Measurements from ENCODE around the gene TREM2.

TREM2 gene

GRCh38 chr6:41167173-41167963, 4.5 kb upstream of the TREM2 start:
- no peak overlapping the region for H3K27ac ChIP-seq (ENCODE audit: low read depth, low read length)
- no peaks in the 10 kb centered on the region for H3K36me3 ChIP-seq (ENCODE audit: insufficient read depth, low read length)
- H2AFZ ChIP-seq (ENCODE audit: low read length, unreplicated experiment) = no peak overlapping the region
- no peaks in the 10 kb centered on the region for H3K4me1 ChIP-seq (ENCODE audit: control insufficient read depth, insufficient read depth, low read length, unreplicated experiment)
- H3K4me3 ChIP-seq (ENCODE audit: low read depth, low read length) = no peak overlapping the region
- peaks cover 54% of the 10 kb centered on the region for H3K27me3 ChIP-seq (ENCODE audit: insufficient read depth, low read length)
- no peaks in the 10 kb centered on the region for H3K79me2 ChIP-seq (ENCODE audit: control insufficient read depth, insufficient read depth, low read length, unreplicated experiment)

GRCh38 chr6:41164551-41165120, 1.7 kb upstream of the TREM2 start:
- Histone ChIP-seq H3K27ac (ENCODE audit: low read depth, low read length) (no peak overlapping the region), H3K4me1 (ENCODE audit: control insufficient read depth, insufficient read depth, low read length, unreplicated experiment) (no peaks in the 10 kb centered on the region), H3K36me3 (ENCODE audit: insufficient read depth, low read length) (no peaks in the 10 kb centered on the region), H2AFZ (ENCODE audit: low read length, unreplicated experiment) (no peak overlapping the region), H3K4me3 (ENCODE audit: low read depth, low read length) (no peak overlapping the region), H3K79me2 (ENCODE audit: control insufficient read depth, insufficient read depth, low read length, unreplicated experiment) (no peaks in the 10 kb centered on the region), H3K27me3 (ENCODE audit: insufficient read depth, low read length) (peaks cover 50% of the 10 kb centered on the region)

- no peaks in the 10 kb centered on the region for H3K36me3 ChIP-seq (ENCODE audit: insufficient read depth, low read length)
- H3K79me2 ChIP-seq (ENCODE audit: control insufficient read depth, insufficient read depth, low read length, unreplicated experiment) = no peaks in the 10 kb centered on the region
- no peaks in the 10 kb centered on the region for H3K4me1 ChIP-seq (ENCODE audit: control insufficient read depth, insufficient read depth, low read length, unreplicated experiment)
- no peak overlapping the region for H3K4me3 ChIP-seq (ENCODE audit: low read depth, low read length)
- H2AFZ ChIP-seq (ENCODE audit: low read length, unreplicated experiment) = no peak overlapping the region
- H3K27ac ChIP-seq (ENCODE audit: low read depth, low read length) = no peak overlapping the region
- H3K27me3 ChIP-seq (ENCODE audit: insufficient read depth, low read length) = peaks cover 52% of the 10 kb centered on the region
Observed at GRCh38 chr6:41163419-41163717, 452 bp upstream of the TREM2 start.

DNA sequence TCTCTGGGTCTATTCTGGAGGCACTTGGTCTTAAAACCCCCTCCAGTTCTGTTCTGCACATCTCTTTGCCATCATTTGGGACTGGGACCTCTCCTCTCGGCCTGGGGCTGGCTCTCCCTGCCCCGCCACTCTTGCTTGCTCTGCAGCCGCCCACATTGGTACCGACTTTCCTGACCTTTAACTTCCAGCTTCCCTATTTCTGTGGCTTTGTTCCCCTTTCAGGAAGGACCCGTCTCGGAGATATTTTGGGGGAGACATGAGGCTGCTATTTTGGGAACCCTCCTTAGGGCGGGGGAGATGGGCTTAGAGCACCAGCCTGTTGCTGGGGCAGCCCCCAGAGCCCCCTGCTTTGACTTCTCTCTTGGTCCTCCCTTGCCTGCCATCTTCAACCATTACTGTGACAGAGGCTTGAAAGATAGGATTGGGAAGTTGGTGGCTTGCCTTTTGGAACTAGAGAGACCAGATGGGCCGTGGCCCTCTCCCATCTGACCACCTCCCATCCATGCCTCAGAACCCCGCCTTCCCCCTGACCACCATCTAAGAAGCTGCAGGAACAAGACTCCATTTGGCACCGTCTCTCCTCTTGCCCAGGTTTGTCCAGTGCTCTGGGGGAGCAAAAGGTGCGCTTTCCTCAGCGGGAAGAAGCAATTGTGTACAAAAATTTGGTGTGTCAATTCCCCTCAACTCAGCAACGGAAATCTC, 914 bp downstream of the TREM2 start:
- no peak overlapping the region for H3K4me3 ChIP-seq (ENCODE audit: low read depth, low read length)
- no peaks in the 10 kb centered on the region for H3K36me3 ChIP-seq (ENCODE audit: insufficient read depth, low read length)
- peaks cover 65% of the 10 kb centered on the region for H3K27me3 ChIP-seq (ENCODE audit: insufficient read depth, low read length)
- no peaks in the 10 kb centered on the region for H3K79me2 ChIP-seq (ENCODE audit: control insufficient read depth, insufficient read depth, low read length, unreplicated experiment)
- H3K4me1 ChIP-seq (ENCODE audit: control insufficient read depth, insufficient read depth, low read length, unreplicated experiment) = no peaks in the 10 kb centered on the region
- no peak overlapping the region for H3K27ac ChIP-seq (ENCODE audit: low read depth, low read length)
- no peak overlapping the region for H2AFZ ChIP-seq (ENCODE audit: low read length, unreplicated experiment)

GRCh38 chr6:41161380-41161779, 1.5 kb downstream of the TREM2 start:
- Histone ChIP-seq H3K36me3 (ENCODE audit: insufficient read depth, low read length) (no peaks in the 10 kb centered on the region), H3K27ac (ENCODE audit: low read depth, low read length) (no peak overlapping the region), H3K4me1 (ENCODE audit: control insufficient read depth, insufficient read depth, low read length, unreplicated experiment) (no peaks in the 10 kb centered on the region), H3K79me2 (ENCODE audit: control insufficient read depth, insufficient read depth, low read length, unreplicated experiment) (no peaks in the 10 kb centered on the region), H3K4me3 (ENCODE audit: low read depth, low read length) (no peak overlapping the region), H2AFZ (ENCODE audit: low read length, unreplicated experiment) (no peak overlapping the region), H3K27me3 (ENCODE audit: insufficient read depth, low read length) (peaks cover 65% of the 10 kb centered on the region)

DNA sequence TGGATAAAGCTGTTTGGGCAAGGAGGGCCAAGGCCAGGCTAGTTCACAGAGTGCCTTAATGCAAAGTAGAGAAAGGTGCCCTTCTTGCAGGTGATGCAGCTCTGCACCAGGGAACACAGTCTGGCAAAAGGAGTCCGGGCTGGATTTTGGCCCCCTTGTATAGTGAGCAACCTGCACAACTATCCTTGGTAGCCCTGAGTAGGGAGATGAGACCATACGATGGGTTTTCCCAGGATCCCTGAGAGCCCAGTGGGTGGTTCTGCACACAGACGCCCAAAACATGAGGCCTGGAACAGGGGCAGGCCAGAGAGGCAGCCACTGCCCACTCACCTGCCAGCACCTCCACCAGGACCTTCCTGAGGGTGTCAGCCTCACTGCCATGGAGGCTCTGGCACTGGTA, 2.0 kb downstream of the TREM2 start:
- no peak overlapping the region for H3K27ac ChIP-seq (ENCODE audit: low read depth, low read length)
- H3K27me3 ChIP-seq (ENCODE audit: insufficient read depth, low read length) = peaks cover 62% of the 10 kb centered on the region
- no peak overlapping the region for H2AFZ ChIP-seq (ENCODE audit: low read length, unreplicated experiment)
- no peaks in the 10 kb centered on the region for H3K36me3 ChIP-seq (ENCODE audit: insufficient read depth, low read length)
- no peaks in the 10 kb centered on the region for H3K4me1 ChIP-seq (ENCODE audit: control insufficient read depth, insufficient read depth, low read length, unreplicated experiment)
- H3K79me2 ChIP-seq (ENCODE audit: control insufficient read depth, insufficient read depth, low read length, unreplicated experiment) = no peaks in the 10 kb centered on the region
- no peak overlapping the region for H3K4me3 ChIP-seq (ENCODE audit: low read depth, low read length)

DNA sequence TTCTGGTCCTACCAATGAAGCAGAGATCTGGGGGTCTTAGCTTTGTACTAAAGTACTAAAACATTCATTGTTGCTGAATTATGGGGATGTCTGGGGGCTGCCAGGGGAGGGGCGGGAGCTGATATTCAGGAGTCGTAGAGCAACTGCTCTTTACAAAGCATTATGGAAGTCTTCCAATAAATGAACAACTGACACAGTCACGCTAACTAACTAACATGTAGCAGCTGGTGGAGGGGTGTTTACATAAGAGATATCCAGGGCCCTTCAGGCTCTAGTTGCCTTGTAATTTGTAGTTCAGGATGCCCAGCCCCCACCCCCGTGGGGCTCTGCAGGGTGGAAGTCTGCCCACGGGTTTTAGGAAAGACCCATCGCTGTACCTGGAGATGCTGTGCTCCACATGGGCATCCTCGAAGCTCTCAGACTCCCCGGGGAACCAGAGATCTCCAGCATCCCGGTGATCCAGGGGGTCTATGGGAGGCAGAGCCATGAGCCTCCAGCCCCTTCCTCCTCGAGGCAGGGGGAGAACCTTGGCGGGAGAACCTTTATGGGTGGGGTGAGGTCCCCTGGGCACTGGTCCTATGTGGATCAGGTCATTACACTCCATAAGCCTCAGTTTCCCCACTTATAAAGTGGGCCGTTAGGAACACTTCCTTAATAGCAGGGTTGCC, 3.4 kb downstream of the TREM2 start:
- Histone ChIP-seq H2AFZ (ENCODE audit: low read length, unreplicated experiment) (no peak overlapping the region), H3K4me1 (ENCODE audit: control insufficient read depth, insufficient read depth, low read length, unreplicated experiment) (no peaks in the 10 kb centered on the region), H3K27ac (ENCODE audit: low read depth, low read length) (no peak overlapping the region), H3K79me2 (ENCODE audit: control insufficient read depth, insufficient read depth, low read length, unreplicated experiment) (no peaks in the 10 kb centered on the region), H3K4me3 (ENCODE audit: low read depth, low read length) (no peak overlapping the region), H3K36me3 (ENCODE audit: insufficient read depth, low read length) (no peaks in the 10 kb centered on the region), H3K27me3 (ENCODE audit: insufficient read depth, low read length) (peaks cover 54% of the 10 kb centered on the region)

GRCh38 chr6:41157323-41157722, 5.6 kb downstream of the TREM2 start:
- Histone ChIP-seq H3K4me1 (ENCODE audit: control insufficient read depth, insufficient read depth, low read length, unreplicated experiment) (no peaks in the 10 kb centered on the region), H3K79me2 (ENCODE audit: control insufficient read depth, insufficient read depth, low read length, unreplicated experiment) (no peaks in the 10 kb centered on the region), H2AFZ (ENCODE audit: low read length, unreplicated experiment) (no peak overlapping the region), H3K27ac (ENCODE audit: low read depth, low read length) (no peak overlapping the region), H3K4me3 (ENCODE audit: low read depth, low read length) (no peak overlapping the region), H3K36me3 (ENCODE audit: insufficient read depth, low read length) (no peaks in the 10 kb centered on the region), H3K27me3 (ENCODE audit: insufficient read depth, low read length) (peaks cover 35% of the 10 kb centered on the region)

GRCh38 chr6:41156771-41157170, 6.1 kb downstream of the TREM2 start:
- Histone ChIP-seq H3K4me1 (ENCODE audit: control insufficient read depth, insufficient read depth, low read length, unreplicated experiment) (no peaks in the 10 kb centered on the region), H3K36me3 (ENCODE audit: insufficient read depth, low read length) (no peaks in the 10 kb centered on the region), H3K27me3 (ENCODE audit: insufficient read depth, low read length) (peaks cover 34% of the 10 kb centered on the region), H2AFZ (ENCODE audit: low read length, unreplicated experiment) (no peak overlapping the region), H3K27ac (ENCODE audit: low read depth, low read length) (no peak overlapping the region), H3K4me3 (ENCODE audit: low read depth, low read length) (no peak overlapping the region), H3K79me2 (ENCODE audit: control insufficient read depth, insufficient read depth, low read length, unreplicated experiment) (no peaks in the 10 kb centered on the region)

DNA sequence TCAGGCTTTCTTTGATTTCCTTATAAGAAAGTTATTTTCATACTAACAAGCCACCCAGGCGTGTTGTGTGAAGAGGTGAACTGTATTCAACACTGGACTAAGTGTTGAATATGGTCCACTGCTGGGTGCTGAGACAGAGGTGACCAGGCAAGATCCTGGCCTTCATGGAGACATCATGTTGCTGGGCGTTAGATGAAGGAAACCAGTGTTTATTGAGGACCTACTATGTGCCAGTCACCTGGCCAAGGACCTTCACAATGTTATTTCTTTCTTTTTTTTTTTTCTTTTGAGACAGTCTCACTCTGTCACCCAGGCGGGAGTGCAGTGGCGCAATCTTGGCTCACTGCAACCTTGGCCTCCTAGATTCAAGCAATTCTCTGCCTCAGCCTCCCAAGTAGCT, 6.9 kb downstream of the TREM2 start:
- Histone ChIP-seq H3K79me2 (ENCODE audit: control insufficient read depth, insufficient read depth, low read length, unreplicated experiment) (no peaks in the 10 kb centered on the region), H3K27me3 (ENCODE audit: insufficient read depth, low read length) (peaks cover 29% of the 10 kb centered on the region), H3K27ac (ENCODE audit: low read depth, low read length) (no peak overlapping the region), H3K4me1 (ENCODE audit: control insufficient read depth, insufficient read depth, low read length, unreplicated experiment) (no peaks in the 10 kb centered on the region), H3K4me3 (ENCODE audit: low read depth, low read length) (no peak overlapping the region), H2AFZ (ENCODE audit: low read length, unreplicated experiment) (no peak overlapping the region), H3K36me3 (ENCODE audit: insufficient read depth, low read length) (no peaks in the 10 kb centered on the region)
